Fibroblast of skin of scalp (primary cell): ENCODE data around the gene DNAH11.
"Not testable (repeated sequence)": the region's sequence is repeated elsewhere in the genome, so short reads cannot be mapped to it uniquely, and the experiment has no call there.

Experiments
- DNase-seq: peaks from one replicate; pipeline ENCODE4 v3.0.0-alpha.2; 2013

The DNAH11 gene

DNA sequence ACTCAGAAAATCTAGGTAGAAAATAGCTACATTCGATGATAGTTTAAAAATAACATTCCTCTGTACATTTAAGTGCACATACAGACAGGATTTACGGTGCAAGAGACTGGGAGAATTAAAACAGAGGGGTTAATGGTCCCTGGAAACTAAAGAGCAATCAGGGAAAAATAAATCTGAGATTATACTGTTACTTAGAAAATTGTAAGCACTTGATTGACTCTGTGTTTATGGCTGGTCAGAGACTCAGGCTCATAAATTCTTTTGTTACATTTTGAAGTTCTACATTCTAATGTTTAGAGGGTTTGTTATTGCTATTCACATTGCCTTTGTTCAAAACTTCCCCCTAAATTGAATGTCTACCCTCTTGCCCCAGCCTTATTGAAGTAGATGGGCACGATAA lies 348.5 kb downstream of the DNAH11 start:
- no peak for DNase-seq

DNA sequence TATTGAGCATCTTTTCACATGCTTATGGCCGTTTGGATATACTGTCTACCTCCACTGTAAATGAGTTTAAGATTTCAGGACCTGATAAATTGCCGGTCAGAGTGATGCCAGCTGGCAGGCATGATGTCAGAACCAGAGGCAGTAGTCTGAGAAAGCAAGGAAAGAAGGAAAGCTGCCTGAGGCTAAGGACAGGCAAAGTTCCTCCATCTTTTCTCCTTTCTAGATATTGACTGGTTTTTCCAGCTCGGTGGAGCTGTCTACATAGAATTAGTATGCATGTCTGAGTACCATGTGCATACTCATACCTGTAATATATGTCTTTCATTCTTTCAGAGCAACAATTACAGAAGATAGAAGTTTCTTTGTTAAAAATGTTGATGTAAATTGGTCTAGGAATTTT lies 350.6 kb downstream of the DNAH11 start:
- DNase-seq = no peak

DNA sequence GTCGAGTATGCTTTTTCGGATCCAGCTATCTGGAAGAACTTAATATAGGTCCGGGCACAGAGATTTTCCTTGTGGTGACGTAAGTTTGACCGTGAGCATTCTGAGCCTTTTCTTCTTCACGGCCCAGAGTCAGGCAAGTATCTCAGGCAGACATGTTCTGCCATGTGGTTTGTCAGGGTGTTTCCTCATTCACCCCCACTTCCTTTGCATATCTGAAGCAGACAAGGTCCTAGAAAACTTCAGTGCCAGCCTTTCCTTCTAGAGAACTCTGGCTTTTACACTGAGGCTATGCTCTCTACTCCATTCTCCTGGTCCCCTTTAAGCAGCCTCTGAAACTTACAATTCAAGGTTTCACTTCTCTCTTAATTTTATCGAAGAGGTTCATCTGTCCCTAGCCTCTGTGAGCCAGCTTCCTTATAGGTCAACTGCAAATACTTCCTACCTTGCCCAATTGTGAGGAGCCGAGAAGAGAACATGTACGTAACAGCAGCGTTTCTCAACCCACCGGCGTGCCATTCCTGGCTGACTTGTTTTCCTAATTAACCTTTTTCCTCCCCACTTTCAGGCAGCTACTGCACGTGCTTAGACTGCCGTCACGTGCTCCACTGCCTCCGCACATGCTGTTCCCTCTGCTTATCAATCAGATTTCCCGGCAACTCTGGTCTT lies 355.6 kb downstream of the DNAH11 start:
- DNase-seq = no peak

DNA sequence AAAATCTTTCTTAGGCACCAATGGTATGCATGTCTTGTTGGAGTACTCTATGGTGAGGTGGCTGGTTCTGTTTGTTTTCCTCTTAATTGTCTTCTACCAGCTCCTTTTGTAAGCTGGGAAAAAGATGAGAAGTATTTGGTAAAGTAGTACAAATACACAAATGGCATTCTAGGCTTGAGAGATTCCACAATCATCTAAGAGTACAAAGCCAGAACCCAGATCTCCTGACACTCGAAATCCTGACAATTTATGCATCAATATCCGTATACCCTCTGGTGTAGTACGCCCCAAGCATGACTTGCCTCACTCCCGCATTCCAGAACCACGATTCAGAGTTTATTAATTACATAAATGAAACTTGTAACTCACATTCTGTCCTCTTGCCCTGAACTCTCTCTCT lies 359.4 kb downstream of the DNAH11 start:
- DNase-seq = peak; percentile 73

DNA sequence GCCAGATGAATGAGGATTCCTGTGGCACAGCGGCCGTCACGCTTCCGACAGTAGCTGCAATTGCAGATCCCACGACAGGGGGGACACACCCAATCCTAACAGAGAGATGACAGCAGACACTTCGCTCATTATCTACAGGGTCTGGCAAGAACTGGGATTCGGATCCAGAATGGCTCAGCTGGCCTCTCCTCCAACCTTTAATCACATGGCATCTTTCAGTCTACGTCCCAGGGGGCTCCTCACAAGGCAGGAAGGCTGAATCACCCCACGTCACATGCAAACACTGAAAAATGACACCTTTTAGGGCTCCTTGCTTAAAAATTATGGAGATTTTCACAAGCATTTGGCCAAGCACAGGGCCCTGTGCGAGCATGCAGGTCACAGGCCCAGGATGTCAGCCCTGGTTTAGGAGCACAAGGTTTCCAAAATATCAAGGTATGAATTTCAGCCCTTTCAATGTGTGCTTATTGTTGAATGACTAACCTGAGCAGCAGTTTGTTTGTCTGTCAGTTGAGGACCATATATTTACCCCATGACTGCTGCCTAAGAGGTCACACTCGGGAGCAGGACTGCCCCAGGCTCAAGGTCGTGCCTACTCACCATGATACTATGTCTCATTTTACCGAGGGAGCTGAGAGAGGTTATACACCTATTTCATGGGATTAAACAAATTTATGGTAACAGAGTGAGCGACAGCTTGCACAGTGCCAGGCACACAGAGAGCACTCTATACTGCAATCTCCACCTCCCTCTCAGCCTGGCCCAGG lies 360.4 kb downstream of the DNAH11 start:
- peak; percentile 50 for DNase-seq

DNA sequence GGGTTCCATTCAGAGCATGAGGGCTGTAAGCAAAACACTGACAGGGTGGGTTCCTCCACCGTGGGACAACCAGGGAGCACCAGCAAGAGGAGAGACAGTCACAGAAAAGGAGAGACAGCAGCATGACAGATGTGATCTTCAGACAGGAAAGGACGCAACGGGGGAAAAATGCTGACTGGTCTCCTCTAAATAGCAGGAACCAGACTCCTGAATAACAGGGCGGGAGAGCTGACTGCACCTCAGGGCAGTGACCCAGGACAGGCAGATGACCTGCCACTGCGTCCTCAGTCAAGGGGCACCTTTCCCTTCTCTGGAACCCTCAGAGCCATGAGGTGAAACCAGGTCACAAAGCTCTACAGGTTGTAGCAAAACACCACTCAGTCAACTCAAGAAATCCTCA lies 365.9 kb downstream of the DNAH11 start:
- DNase-seq = no peak

DNA sequence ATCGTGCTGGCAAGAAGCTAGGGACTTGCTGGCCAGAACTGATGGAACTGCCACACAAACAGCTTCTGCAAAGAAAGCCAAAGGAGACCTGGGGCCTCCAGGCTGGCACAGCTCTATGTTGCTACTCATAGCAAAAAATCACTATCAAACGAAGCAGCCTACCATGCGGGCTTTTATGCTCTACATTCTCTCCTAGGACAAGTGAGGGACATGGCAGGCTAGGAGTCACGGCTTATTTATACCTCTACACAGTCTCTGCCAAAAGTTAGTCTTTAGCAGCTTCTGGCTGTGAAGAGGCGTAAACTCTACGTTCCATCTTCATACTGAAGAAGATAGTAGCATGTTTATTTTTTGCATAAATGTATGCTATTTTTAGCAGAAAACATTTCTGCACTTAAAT lies 367.4 kb downstream of the DNAH11 start:
- no peak for DNase-seq

DNA sequence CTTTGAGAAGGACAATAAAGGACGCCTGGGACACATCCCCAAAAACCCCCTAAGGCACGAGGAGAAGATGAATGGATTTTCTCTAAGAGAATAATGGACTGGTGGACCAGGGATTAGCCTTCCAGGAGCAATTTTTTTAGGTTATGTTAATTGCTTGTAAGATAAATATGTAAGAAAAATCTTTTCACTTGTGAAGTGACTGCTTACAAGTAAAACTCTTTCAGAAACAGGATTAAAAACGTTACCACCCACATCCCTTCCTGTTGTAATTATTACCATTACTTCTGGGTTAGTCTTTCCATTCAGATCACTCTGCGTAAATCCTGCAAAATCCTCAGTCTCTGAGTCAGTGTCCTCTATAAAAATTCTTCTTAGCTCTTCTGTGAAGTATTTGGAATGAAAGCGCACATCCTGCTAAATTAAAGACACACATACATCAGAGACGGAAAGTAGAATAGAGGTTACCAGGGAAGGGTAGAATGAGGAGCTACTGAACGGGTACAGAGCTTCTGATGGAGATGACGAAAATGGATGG lies 368.6 kb downstream of the DNAH11 start:
- peak; percentile 81 for DNase-seq

DNA sequence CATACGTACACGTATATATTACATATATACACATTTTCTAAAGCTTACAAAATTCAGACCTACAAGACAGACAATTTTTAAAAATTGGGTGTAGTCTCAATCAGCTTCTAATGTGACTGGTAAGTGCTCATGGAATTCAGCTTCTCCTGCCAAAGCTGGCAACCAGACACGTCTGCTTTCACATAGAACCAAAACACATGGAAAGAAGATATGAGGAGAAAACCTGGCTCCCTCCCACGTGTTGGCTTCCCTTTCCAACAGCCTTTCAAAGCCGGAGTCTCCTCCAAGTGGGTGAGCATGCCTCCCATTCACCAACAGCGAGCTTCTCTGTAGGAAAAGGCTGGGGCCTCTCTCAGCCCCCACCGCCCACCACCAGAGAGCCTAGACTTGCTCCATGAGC lies 369.5 kb downstream of the DNAH11 start:
- peak; percentile 79 for DNase-seq

DNA sequence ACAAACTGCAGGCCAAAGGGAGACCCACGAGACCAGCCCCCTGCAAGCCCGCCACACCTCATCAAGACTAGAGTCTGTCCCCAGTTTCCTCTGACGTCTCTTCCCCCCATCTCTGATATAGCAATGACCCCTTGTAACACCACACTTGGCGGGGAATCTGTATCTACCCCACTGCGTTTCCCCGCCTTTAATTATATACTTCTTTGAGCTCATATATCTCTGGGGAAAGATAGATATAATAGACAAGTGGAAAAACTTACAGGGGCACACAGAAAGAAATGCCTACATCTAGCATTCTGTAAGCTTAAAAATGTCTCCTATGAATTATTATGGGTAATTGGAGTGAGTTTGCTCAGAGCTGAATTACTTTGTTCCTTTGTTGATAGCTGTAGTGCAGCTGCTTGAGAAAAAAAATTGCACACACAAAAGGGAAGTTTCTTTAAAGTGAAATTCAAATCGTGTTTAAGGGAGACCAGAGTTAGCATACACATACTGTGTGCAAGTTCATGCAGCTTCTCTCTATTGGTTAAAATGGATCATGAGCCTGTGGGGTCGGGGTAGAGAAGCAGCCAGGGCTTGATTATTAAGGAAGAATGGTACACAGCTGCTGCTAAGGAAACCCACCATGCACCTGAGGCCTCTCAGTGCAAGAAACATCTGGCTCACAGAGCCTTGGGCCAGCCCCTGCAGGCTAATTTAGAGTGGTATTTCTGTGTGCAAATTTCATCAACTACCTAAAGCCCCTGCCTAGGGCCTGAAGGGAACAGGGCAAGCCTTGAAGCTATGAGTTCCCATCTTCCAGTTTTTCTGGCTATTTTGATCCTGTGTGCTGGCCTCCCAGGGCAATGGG lies 370.3 kb downstream of the DNAH11 start:
- DNase-seq = no peak

DNA sequence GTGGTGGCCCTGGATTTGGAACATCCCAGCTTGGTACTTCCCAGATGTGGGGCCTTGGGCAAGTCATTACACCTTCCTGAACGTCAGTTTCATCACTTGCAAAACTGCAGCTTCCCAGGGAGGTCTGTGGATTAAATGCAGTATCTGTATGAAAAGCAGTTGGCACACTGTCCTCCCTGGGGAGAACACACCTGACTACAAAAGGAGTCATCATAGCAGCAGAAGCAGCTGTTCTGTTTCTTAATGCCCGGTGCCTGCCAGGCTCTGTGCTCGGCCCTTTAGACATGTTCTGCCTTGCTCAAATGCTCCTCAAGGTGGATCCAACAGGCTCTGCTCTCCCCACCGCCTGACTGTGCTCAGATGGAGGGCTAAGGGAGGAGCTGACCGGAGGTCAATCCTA lies 371.8 kb downstream of the DNAH11 start:
- DNase-seq = no peak

DNA sequence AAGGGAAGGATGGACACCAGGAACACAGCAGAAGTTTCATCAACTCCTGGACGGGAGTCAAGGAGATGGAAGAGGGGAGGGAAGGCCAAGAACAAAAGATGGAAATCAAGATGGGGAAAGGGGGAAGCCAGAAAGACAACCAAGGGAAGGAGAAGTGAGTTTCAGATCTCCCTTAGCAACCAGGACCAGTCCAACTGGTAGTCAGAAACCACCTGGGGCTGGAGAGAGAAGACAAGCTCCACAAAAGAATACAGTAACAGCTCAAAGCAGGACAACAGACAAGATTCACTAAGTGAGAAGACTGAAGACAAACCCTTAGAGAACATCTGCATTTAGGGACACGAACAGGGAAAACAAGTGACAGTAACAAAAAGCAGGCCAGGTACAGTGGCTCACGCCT lies 372.3 kb downstream of the DNAH11 start:
- no peak for DNase-seq

DNA sequence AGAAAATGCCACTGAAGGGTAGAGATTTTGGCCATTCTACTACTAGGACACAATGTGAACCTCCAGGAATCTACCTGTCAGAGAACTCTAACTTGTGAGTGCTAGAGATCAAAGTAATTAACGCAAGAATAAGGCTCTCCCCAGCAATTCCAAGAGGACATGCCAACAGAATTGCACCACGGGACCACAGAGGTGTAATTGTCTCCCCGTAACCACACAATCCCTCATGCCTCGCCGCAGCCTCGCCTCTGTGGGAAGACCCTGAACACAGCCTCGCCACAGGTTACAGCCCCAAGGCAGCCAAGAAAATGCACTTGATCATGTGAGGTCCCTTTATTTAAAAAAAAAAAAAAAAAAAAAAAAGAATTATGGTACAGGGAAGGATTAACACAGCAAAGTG lies 373.3 kb downstream of the DNAH11 start:
- DNase-seq = no peak

DNA sequence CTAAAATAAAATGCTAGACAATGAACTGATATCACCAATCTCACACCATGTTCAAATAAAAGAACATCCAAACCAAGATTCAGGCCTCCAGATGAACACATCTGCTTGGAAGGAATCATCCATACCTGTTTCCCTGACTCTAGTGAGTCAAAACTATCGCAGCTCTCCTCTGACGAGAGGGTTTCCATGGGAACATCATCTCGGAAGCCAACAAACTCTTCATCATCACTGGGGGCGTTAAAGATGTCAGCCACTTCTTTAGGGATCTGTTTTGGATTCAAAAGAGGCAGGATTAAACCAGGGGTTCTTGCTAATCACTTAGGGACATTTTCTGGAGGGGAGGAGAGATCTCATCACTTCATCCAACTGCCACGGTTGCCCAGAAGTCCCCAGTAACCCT lies 373.8 kb downstream of the DNAH11 start:
- DNase-seq = no peak

DNA sequence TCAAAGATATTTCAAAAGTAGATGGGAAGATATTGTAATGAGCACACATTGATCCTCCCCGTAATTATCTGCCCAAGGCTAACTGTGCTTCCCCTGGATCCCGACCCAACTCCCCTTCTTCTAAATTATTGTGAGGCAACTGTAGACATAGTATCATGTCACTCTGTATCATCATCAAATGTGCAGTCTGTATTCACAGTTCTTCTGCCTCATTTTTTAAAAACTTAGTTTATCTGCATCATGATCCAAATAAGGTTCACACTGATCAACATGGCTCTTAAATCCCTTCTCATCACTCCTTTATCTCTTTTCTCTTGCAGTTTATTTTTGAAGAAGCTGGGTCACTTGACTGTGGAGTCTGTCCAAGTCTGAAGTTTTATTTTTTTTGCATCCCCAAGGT lies 375.4 kb downstream of the DNAH11 start:
- DNase-seq = no peak

DNA sequence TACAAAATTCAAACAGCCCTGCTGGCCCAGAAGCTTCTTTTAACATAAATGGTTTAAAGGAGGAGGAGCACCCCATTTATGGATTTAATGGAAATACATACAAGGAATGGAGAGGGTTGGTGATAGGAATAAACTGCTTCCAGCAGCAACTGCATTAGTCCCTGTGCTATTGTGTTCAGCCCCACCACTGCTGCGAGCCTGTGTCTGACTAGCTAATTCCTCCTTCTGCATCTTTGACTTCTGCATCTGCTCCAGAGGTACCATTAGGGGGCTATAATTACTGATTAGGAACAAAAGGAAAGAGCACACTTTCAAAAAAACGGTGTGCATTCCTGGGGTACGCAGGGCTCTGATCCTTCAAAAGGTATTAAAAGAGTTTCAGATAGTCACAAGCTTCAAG lies 378.1 kb downstream of the DNAH11 start:
- no peak for DNase-seq

DNA sequence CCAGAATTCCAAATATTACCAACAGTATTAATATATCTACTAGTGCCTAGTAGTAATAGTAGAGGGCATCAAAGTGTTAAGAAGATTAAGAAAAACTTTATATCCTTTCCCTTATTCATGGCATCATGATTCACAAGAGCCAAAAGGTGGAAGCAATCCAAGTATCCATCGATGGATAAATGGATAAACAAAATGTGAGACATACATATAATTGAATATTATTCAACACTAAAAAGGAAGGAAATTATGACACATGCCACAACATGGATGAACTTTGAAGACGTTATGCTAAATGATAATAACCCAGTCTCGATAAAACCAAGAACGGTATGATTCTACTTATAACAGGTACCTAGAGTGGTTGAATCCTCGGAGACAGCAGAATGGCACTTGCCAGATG lies 379.8 kb downstream of the DNAH11 start:
- no peak for DNase-seq

DNA sequence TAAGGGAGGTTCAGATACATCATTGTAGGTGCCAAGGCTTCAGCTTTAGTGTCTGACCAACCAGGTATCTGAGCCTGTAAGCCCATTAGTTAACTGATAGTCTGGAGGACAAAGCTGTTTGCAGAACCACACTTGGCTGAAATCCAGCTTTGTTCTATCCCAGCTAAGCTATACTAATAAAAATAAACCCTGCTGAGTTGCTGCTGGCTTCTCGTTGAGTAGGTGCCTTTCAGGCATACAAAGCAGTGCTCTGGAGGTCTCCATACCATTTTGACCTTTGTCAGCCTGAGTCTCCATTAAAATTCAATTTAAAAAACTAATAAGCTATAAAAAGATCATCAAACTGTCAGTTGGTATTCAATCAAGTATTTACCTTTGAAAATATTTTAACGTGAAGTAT lies 380.8 kb downstream of the DNAH11 start:
- DNase-seq = no peak

DNA sequence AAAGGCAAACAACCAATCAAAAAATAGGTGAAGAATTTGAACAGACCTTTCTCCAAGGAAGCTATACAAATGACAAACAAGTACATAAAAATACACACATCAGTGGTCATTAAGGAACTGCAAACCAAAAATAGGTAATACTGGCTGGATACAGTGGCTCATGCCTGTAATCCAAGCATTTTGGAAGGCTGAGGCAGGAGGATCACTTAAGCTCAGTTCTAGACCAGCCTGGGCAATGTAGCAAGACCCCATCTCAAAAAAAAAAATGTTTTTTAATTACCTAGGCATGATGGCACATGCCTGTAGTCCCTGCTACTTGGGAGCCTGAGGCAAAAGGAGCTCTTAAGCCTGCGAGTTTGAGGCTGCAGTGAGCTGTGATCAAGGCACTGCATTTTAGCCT lies 383.6 kb downstream of the DNAH11 start:
- DNase-seq = no peak

DNA sequence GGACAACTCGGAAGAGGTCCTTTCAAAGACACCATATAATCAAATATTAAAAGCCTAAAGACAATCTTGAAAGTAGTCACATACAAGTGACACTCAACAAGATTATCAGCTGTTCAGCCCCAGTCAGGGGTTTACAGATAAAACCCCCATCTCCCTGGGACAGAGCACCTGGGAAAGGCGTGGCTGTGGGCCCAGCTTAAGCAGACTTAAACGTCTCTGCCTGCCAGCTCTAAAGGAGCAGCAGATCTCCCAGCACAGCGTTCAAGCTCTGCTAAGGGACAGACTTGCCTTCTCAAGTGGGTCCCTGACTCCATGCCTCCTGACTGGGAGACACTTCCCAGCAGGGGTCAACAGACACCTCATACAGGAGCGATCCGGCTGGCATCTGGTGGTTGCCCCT lies 384.9 kb downstream of the DNAH11 start:
- no peak for DNase-seq

DNA sequence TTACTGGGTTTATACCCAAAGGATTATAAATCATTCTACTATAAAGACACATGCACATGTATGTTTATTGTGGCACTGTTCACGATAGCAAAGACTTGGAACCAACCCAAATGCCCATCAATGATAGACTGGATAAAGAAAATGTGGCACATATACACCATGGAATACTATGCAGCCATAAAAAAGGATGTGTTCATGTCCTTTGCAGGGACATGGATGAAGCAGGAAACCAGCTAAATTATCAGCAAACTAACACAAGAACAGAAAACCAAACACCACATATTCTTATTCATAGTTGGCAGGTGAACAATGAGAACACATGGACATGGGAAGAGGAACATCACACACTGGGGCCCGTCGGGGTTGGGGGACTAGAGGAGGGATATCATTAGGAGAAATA lies 390.5 kb downstream of the DNAH11 start:
- DNase-seq = not testable (repeated sequence)

DNA sequence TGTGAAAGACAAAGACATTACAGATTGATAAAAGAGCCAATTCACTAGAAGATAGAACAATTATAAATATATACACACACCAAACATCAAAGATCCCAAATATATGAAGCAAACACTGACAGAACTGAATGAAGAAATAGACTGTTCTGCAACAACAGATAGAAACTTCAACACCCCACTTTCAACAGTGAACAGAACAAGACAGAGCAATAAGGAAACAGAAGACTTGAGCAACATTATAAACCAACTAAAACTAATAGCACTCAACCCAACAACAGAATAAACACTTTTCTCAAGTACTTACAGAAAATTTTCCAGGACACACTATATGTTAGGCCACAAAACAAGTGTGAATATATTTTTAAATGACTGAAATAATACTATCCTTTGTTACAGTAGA lies 392.0 kb downstream of the DNAH11 start:
- no peak for DNase-seq

DNA sequence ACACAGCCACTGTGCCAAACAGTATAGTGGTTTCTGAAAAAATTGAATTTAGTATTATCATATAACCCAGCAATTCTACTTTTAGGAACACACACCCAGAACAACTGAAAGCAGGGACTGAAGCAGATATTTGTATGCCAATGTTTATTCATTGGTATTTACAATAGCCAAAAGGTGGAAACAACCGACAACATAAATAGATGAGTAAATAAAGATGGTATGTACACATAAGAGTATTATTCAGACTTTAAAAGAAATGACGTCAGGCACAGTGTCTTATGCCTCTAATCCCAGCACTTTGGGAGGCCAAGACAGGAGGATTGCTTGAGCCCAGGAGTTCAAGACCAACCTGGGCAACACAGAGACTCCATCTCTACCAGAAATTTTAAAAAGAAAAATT lies 395.6 kb downstream of the DNAH11 start:
- no peak for DNase-seq
